ENCODE measurements around the gene C10orf67. TPM values are rescaled to one million over a fixed set of nuclear protein-coding genes. Genes with fewer than 3 reads are reported as not detected.

Gene C10orf67
- total RNA-seq, 1 experiment from 2014 or later, result not detected

GRCh38 chr10:23324351-23324750 lies 20.2 kb downstream of the C10orf67 start:
- Histone ChIP-seq H3K4me3 (ENCODE audit: low read depth in 2 of 2, low read length in 2 of 2) (no peak overlapping the region), H3K27me3 (ENCODE audit: control insufficient read depth, insufficient read depth, low read length) (no peaks in the 10 kb centered on the region), H3K4me1 (ENCODE audit: control insufficient read depth, insufficient read depth, low read length) (no peaks in the 10 kb centered on the region), H3K9me3 (ENCODE audit: control insufficient read depth, insufficient read depth, low read depth, low read length) (no peaks in the 10 kb centered on the region), H3K27ac (ENCODE audit: low read length) (no peak overlapping the region), H3K36me3 (ENCODE audit: control insufficient read depth, insufficient read depth, low read length) (no peaks in the 10 kb centered on the region)
- in situ Hi-C loops (cut with HindIII; ENCODE audit: low pct_unique_long_range_greater_than_20kb, low sequenced_read_pairs) (no loop called here), intact Hi-C loops (cut with micrococcal nuclease; ENCODE audit: unreplicated experiment) (no loop called here)
- TF ChIP-seq POLR2AphosphoS5 (IDR thresholded peaks at IDR 0.05; ENCODE audit: low read depth, low read length) (no peak), CTCF (IDR thresholded peaks at IDR 0.05) (no peak), TCF7L2 (IDR thresholded peaks at IDR 0.05; ENCODE audit: low read depth, low read length) (no peak), REST (IDR thresholded peaks at IDR 0.05; ENCODE audit: insufficient read depth in 1 of 2, low read depth in 2 of 2, low read length in 1 of 2) (no peak), SIN3A (IDR thresholded peaks at IDR 0.05; ENCODE audit: borderline replicate concordance, insufficient read depth, low read depth, low read length) (no peak)
- DNase-seq (ENCODE audit: low read depth, low spot score) (no peak), ATAC-seq (no peak)
- POLR2A ChIA-PET, result no interaction called here
- no TSS peak for BruUV-seq (replicated peaks)
- CTCF ChIA-PET, result interaction anchor here (0.6 kb wide), 1 partner anchor 1032 kb away, joined by 3 read pairs; no protein-coding TSS in a partner anchor

GRCh38 chr10:23322082-23322481 lies 22.5 kb downstream of the C10orf67 start:
- POLR2A ChIA-PET, result no interaction called here
- ATAC-seq, result no peak
- Histone ChIP-seq H3K27ac (ENCODE audit: low read length) (no peak overlapping the region), H3K4me1 (ENCODE audit: control insufficient read depth, insufficient read depth, low read length) (no peaks in the 10 kb centered on the region), H3K36me3 (ENCODE audit: control insufficient read depth, insufficient read depth, low read length) (no peaks in the 10 kb centered on the region), H3K27me3 (ENCODE audit: control insufficient read depth, insufficient read depth, low read length) (no peaks in the 10 kb centered on the region), H3K9me3 (ENCODE audit: control insufficient read depth, insufficient read depth, low read depth, low read length) (no peaks in the 10 kb centered on the region), H3K4me3 (ENCODE audit: low read depth in 2 of 2, low read length in 2 of 2) (no peak overlapping the region)
- no TSS peak for BruUV-seq (replicated peaks)
- CTCF ChIA-PET, result no interaction called here
- TF ChIP-seq TCF7L2 (IDR thresholded peaks at IDR 0.05; ENCODE audit: low read depth, low read length) (no peak), REST (IDR thresholded peaks at IDR 0.05; ENCODE audit: insufficient read depth in 1 of 2, low read depth in 2 of 2, low read length in 1 of 2) (no peak), CTCF (IDR thresholded peaks at IDR 0.05) (no peak), POLR2AphosphoS5 (IDR thresholded peaks at IDR 0.05; ENCODE audit: low read depth, low read length) (no peak), SIN3A (IDR thresholded peaks at IDR 0.05; ENCODE audit: borderline replicate concordance, insufficient read depth, low read depth, low read length) (no peak)
- no peak for DNase-seq (ENCODE audit: low read depth, low spot score)
- in situ Hi-C loops (cut with HindIII; ENCODE audit: low pct_unique_long_range_greater_than_20kb, low sequenced_read_pairs), result no loop called here
- intact Hi-C loops (cut with micrococcal nuclease; ENCODE audit: unreplicated experiment), result no loop called here

Measured in Panc1 (cell line).